ENCODE measurements around the gene ZBTB46.
"Not testable (repeated sequence)": the region's sequence is repeated elsewhere in the genome, so short reads cannot be mapped to it uniquely, and the experiment has no call there.

ZBTB46 gene

GRCh38 chr20:63815615-63816253 is 15.3 kb downstream of the ZBTB46 start:
- no peak for DNase-seq (ENCODE audit: low read depth in 2 of 2)

DNA sequence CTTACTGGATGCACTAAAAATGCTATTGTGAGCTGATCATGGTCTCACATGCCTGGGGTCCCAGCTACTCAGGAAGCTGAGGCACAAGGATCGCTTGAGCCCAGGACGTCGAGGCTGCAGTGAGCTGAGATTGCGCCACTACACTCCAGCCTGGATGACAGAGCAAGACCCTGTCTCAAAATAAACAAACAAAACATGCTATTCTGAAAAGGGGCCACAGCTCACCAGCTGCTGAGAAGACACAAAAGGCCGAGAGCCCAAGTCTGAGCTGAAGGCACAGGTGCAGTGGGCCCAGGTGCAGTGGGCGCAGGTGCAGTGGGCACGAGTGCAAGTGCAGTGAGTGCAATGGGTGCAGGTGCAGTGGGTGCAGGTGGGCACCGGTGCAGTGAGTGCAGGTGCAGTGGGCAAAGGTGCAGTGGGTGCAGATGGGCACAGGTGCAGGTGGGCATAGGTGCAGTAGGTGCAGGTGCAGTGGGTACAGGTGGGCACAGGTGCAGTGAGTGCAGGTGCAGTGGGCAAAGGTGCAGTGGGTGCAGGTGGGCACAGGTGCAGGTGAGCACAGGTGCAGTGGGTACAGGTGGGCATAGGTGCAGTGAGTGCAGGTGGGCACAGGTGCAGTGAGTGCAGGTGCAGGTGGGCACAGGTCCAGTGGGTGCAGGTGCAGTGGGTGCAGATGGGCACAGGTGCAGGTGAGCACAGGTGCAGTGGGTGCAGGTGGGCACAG is 16.0 kb downstream of the ZBTB46 start:
- DNase-seq (ENCODE audit: low read depth in 2 of 2) = no peak

GRCh38 chr20:63811491-63811875 is 19.6 kb downstream of the ZBTB46 start:
- no peak for DNase-seq (ENCODE audit: low read depth in 2 of 2)

DNA sequence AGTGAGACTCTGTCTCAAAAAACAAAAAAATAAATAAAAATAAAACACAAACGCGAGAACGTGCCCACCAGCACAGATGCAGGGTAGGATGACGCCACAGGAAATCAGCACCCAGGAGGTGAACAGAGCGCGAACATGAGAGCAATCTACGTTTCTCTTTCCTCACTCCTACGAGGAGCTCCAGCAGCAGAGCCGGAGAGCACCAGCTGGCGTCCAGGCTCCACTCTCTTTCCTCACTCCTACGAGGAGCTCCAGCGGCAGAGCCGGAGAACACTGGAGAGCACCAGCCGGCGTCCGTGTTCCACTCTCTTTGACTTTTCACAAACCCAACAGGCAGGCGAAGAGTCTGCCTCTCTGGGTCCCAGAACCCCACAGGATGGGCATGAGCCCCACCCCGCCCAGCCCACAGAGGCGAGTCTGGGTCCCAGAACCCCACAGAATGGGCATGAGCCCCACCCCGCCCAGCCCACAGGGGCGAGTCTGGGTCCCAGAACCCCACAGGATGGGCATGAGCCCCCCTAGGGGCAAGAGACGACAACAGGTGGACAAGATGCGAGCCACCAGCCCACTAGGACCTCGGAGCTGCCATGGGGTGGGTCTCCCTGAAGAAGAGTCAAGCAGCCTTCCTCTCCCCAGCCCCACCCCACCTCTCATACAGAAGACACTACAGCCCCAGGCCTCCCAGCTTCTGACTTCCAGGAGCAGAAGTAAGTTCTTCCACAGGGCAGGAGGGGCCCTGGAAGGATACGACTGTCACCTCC is 20.2 kb downstream of the ZBTB46 start:
- DNase-seq (ENCODE audit: low read depth in 2 of 2) = no peak

DNA sequence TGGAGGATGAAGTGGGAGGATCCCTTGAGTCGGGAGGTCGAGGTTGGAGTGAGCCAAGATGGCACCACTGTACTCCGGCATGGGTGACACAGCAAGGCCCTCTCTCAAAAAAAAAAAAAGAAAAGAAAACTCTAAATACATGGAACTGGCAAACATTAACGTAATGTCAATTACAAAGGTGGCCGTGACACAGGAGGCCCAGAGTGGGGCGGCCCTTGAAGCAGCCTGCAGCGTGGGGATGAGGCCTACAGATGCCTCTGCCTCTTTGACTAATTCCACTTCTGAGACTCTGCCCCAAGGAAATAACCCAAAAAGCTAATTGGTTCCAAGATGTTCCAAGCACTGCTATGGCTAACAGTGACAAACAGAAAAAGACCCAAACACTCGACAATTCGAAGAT is 21.2 kb downstream of the ZBTB46 start:
- DNase-seq (ENCODE audit: low read depth in 2 of 2) = no peak

DNA sequence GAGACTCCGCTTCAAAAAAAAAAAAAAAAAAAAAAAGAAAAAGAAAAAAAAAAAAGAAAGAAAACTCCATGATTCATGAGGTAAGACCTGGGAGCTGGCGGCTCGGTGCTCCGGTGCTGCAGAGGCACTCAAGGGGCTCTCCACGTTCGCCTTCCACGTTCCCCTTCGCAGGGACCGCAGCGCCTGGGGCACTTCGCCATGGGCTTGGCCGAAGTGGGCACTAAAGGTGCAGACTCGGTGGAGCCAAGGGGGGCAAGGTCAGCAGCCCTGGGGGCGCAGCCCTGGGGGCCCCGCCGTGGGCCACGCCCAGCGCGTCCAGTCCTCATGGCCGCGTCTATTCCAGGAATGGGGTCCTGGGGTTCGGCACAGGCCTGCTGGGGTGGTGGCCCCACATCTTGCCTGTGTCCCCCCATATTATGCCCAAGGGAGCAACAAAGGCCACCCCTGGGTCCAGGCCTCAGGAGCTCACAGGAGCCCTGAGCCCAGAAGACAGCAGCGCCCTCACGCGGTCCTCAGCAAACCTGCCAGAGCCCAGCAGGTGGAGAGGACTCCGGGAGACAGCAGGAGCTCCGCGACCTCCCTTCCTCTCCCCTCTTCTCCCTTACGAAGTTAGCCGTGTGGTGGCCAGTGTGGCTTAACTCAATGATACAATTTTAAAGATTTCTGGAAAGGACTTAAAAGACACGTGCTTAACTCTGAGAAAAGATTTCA is 21.9 kb downstream of the ZBTB46 start:
- DNase-seq (ENCODE audit: low read depth in 2 of 2) = no peak

GRCh38 chr20:63808145-63808724 is 22.8 kb downstream of the ZBTB46 start:
- DNase-seq (ENCODE audit: low read depth in 2 of 2) = no peak

GRCh38 chr20:63807654-63808053 is 23.4 kb downstream of the ZBTB46 start:
- DNase-seq (ENCODE audit: low read depth in 2 of 2) = no peak

GRCh38 chr20:63804308-63804636 is 26.8 kb downstream of the ZBTB46 start:
- DNase-seq (ENCODE audit: low read depth in 2 of 2) = no peak

GRCh38 chr20:63802469-63803240 is 28.4 kb downstream of the ZBTB46 start:
- DNase-seq (ENCODE audit: low read depth in 2 of 2) = no peak

DNA sequence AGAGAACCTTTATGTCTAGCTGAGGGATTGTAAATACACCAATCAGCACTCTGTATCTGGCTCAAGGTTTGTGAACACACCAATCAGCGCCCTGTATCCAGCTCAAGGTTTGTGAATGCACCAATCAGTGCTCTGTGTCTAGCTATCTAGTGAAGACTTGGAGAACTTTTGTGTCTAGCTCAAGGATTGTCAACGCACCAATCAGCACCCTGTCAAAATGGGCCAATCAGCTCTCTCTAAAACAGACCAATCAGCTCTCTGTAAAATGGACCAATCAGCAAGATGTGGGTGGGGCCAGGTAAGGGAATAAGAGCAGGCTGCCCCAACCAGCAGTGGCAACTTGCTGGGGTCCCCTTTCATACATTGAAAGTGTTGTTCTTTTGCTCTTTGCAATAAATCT is 29.9 kb downstream of the ZBTB46 start:
- not testable (repeated sequence) for DNase-seq (ENCODE audit: low read depth in 2 of 2)

DNA sequence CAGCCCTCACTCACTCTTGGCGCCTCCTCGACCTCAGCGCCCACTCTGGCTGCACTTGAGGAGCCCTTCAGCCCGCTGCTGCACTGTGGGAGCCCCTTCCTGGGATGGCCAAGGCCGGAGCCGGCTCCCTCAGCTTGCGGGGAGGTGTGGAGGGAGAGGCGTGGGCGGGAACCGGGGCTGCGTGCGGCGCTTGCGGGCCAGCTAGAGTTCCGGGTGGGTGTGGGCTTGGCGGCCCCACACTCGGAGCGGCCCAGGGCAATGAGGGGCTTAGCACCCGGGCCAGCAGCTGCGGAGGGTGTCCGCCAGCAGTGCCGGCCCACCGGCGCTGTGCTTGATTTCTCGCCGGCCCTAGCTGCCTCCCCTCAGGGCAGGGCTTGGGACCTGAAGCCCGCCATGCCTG is 30.7 kb downstream of the ZBTB46 start:
- not testable (repeated sequence) for DNase-seq (ENCODE audit: low read depth in 2 of 2)

GRCh38 chr20:63799127-63799526 is 31.9 kb downstream of the ZBTB46 start:
- DNase-seq (ENCODE audit: low read depth in 2 of 2) = not testable (repeated sequence)

- not testable (repeated sequence) for DNase-seq (ENCODE audit: low read depth in 2 of 2)
These were observed 33.9 kb downstream of the ZBTB46 start for GRCh38 chr20:63797175-63797574.

DNA sequence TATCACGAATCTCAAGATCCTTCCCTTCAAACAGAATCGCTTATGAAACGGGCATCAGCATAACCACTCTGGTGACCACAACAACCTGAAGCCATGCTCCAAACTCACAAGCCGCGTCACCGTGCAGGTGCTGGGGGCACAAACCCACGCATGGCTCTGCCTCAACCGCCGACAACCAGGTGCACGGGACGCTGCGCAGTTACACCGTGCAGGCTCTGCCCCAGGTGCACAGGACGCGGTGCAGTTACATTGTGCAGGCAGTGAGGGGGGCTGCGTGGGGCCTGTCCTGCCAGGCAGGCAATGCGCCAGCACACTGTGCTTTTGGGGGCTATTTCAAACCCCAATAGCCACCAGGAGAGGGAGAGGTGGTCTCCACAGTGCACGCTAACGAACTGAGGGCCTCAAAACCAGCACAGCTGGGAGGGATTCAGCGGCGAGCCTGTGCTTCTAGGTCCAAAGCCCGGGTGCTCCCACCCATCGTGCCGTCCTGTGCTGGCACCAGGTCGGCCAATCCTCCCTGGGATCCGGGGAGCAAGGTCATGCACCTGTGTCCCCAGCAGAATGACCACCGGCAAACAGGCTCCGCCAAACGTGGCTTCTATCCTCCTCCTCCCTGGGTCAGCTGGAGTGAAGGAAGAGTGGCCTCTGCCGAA is 35.8 kb downstream of the ZBTB46 start:
- no peak for DNase-seq (ENCODE audit: low read depth in 2 of 2)

- DNase-seq (ENCODE audit: low read depth in 2 of 2) = no peak
These were observed 36.5 kb downstream of the ZBTB46 start for GRCh38 chr20:63794614-63795013.

GRCh38 chr20:63792866-63793265 is 38.2 kb downstream of the ZBTB46 start:
- no peak for DNase-seq (ENCODE audit: low read depth in 2 of 2)

GRCh38 chr20:63791497-63792156 is 39.4 kb downstream of the ZBTB46 start:
- DNase-seq (ENCODE audit: low read depth in 2 of 2) = no peak

GRCh38 chr20:63790572-63791168 is 40.4 kb downstream of the ZBTB46 start:
- no peak for DNase-seq (ENCODE audit: low read depth in 2 of 2)

Measured in stimulated activated CD4-positive, alpha-beta T cell treated with anti-CD3 and anti-CD28 coated beads, Interleukin-1b, Interleukin-23, amount 100 ng/mL, for 4 hours (primary cell).